ENCODE data around the gene AREL1. TPM values are rescaled to one million over a fixed set of nuclear protein-coding genes. Genes with fewer than 3 reads are reported as not detected.

Gene AREL1
- total RNA-seq, 1 experiment from 2014 or later = 34.2 TPM

GRCh38 chr14:74695406-74695805, 17.5 kb downstream of the AREL1 start:
- no CpG with 5 or more reads among the region's 4 CpGs for WGBS (ENCODE audit: extremely low coverage, insufficient read length, low lambda C conversion rate)

More at GRCh38 chr14:74695406-74695805, 17.5 kb downstream of the AREL1 start:
- Histone ChIP-seq H3K56ac (ENCODE audit: insufficient read length, low read depth, low read length) (no peak overlapping the region), H2BK20ac (ENCODE audit: low read depth, low read length, poor library complexity, severe bottlenecking) (no peak overlapping the region), H3K27ac (ENCODE audit: insufficient read length, low read depth, low read length) (no peak overlapping the region), H3K4me1 (ENCODE audit: insufficient read depth, low read length) (no peaks in the 10 kb centered on the region), H2AK5ac (ENCODE audit: insufficient read length, low read length) (no peak overlapping the region), H3K4me2 (ENCODE audit: insufficient read depth, insufficient read length, low read length) (no peak overlapping the region), H3T11ph (ENCODE audit: low read length) (no peak overlapping the region), H4K5ac (ENCODE audit: insufficient read length, low read depth, low read length) (no peak overlapping the region), H2BK15ac (ENCODE audit: low read depth, low read length) (no peak overlapping the region), H3K9me3 (ENCODE audit: control insufficient read depth, low read depth, low read length) (no peaks in the 10 kb centered on the region), H4K91ac (ENCODE audit: insufficient read length, low read depth, low read length) (no peak overlapping the region), H3K18ac (ENCODE audit: insufficient read length, low read depth, low read length) (no peak overlapping the region), H4K8ac (replicated peaks; ENCODE audit: insufficient read length, low read depth, low read length) (no peak overlapping the region), H3K23me2 (ENCODE audit: insufficient read length, low read depth, low read length, poor library complexity, severe bottlenecking) (no peaks in the 10 kb centered on the region), H2BK120ac (ENCODE audit: low read depth, low read length, poor library complexity, severe bottlenecking) (no peak overlapping the region), H4K20me1 (ENCODE audit: control insufficient read depth, insufficient read depth, insufficient read length) (no peaks in the 10 kb centered on the region), H3K9ac (ENCODE audit: extremely low read depth, insufficient read length, low read length) (no peak overlapping the region), H2BK5ac (ENCODE audit: insufficient read length, low read length) (no peak overlapping the region), H3K4ac (ENCODE audit: low read depth, low read length) (no peak overlapping the region), H3K79me1 (ENCODE audit: insufficient read depth, low read depth, low read length, poor library complexity, severe bottlenecking) (peaks cover 3% of the 10 kb centered on the region), H2BK12ac (ENCODE audit: insufficient read length, low read depth, low read length) (no peak overlapping the region), H3K23ac (ENCODE audit: insufficient read length, low read depth, low read length) (no peak overlapping the region), H3K79me2 (ENCODE audit: insufficient read depth, low read length) (no peaks in the 10 kb centered on the region; the same call in 1 of the 2 replicates), H3K27me3 (ENCODE audit: insufficient read depth, low read length) (no peaks in the 10 kb centered on the region), H2AFZ (ENCODE audit: low read length) (no peak overlapping the region), H3K14ac (ENCODE audit: insufficient read depth, low read length) (no peak overlapping the region)
- Mint-ChIP-seq H3K36me3 (ENCODE audit: insufficient read depth in 1 of 3, low read depth in 3 of 3) (peaks cover 3 to 19% (median 10%) of the 10 kb centered on the region in 3 experiments; a peak in 5 of 7 replicates), H3K27me3 (ENCODE audit: low read depth) (no peaks in the 10 kb centered on the region), H3K9me3 (no peaks in the 10 kb centered on the region), H3K27ac (no peak overlapping the region; a peak in 1 of 7 replicates), H3K4me1 (no peaks in the 10 kb centered on the region), H3K4me3 (no peak overlapping the region)
- no peak for DNase-seq
- TF ChIP-seq, protein P1, sequence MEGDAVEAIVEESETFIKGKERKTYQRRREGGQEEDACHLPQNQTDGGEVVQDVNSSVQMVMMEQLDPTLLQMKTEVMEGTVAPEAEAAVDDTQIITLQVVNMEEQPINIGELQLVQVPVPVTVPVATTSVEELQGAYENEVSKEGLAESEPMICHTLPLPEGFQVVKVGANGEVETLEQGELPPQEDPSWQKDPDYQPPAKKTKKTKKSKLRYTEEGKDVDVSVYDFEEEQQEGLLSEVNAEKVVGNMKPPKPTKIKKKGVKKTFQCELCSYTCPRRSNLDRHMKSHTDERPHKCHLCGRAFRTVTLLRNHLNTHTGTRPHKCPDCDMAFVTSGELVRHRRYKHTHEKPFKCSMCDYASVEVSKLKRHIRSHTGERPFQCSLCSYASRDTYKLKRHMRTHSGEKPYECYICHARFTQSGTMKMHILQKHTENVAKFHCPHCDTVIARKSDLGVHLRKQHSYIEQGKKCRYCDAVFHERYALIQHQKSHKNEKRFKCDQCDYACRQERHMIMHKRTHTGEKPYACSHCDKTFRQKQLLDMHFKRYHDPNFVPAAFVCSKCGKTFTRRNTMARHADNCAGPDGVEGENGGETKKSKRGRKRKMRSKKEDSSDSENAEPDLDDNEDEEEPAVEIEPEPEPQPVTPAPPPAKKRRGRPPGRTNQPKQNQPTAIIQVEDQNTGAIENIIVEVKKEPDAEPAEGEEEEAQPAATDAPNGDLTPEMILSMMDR (conservative IDR thresholded peaks at IDR 0.05) = no peak
